GM12801 (cell line): ENCODE data around the gene EIF2S2.

Source experiments
- TF ChIP-seq, protein P1 (sequence below): IDR thresholded peaks from one replicate; pipeline ENCODE4 v1.5.1; 2011; ENCODE audit warnings: control low read depth; ENCODE audit not compliant: insufficient read length; ENCODE audit errors: extremely low read depth

Gene EIF2S2

DNA sequence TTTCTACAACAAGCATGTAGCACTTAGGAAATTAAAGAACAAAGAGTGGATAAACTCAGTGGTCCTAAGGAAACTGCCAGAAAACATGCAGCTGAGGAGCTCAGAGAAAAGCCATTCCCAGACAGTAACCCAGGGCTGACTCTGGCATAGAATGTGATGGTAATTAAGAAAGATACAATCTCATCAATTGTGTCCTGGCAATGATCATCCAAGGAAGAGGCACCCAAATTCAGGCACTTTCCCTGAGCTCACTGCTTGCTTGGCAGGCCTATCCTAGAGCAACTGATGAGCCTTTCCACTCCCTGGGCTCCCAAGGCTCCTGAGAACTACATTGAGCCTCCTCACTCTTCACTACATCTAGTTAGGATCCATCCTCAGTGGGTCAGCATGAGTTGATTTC, 16.2 kb downstream of the EIF2S2 start:
- TF ChIP-seq, protein P1, sequence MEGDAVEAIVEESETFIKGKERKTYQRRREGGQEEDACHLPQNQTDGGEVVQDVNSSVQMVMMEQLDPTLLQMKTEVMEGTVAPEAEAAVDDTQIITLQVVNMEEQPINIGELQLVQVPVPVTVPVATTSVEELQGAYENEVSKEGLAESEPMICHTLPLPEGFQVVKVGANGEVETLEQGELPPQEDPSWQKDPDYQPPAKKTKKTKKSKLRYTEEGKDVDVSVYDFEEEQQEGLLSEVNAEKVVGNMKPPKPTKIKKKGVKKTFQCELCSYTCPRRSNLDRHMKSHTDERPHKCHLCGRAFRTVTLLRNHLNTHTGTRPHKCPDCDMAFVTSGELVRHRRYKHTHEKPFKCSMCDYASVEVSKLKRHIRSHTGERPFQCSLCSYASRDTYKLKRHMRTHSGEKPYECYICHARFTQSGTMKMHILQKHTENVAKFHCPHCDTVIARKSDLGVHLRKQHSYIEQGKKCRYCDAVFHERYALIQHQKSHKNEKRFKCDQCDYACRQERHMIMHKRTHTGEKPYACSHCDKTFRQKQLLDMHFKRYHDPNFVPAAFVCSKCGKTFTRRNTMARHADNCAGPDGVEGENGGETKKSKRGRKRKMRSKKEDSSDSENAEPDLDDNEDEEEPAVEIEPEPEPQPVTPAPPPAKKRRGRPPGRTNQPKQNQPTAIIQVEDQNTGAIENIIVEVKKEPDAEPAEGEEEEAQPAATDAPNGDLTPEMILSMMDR = no peak

DNA sequence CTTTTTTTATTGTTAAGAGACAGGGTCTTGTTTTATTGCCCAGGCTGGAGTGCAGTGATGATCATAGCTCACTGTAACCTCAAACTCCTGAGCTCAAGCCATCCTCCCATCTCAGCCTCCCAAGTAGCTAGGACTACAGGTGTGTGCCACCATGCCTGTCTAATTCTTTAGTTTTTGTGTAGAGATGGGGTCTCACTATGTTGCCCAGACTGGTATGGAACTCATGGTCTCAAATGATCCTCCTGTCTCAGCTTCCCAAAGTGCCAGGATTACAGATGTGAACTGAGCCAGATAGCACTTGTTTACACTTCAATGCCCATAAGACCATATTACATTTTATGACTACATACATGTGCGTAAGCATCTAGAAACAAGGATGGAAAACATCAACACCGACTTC, 18.1 kb downstream of the EIF2S2 start:
- TF ChIP-seq, protein P1 = no peak

DNA sequence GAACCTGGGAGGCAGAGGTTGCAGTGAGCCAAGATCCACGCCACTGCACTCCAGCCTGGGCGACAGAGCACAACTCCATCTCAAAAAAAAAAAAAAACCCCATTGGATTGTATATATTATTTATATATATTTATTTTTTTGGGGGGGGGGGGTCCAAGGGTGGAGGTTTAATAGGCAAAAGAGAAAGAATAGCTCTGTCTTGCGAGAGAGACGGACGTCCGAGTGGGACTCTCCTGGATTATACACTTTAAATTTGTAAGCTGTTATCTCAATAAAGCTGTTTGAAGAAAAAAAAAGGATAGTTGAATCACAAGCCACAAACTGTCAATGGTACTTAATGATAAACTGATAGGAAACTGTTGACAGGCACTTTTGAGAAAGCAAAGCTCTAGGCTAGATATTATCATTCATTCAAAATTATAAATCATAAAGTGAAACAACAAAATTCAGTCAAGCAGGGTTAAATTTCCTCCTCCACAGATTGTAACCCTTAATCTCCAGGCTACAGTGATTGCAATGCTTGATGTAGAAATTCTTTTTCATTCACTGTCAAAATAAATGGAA, 20.3 kb downstream of the EIF2S2 start:
- TF ChIP-seq, protein P1 = no peak

DNA sequence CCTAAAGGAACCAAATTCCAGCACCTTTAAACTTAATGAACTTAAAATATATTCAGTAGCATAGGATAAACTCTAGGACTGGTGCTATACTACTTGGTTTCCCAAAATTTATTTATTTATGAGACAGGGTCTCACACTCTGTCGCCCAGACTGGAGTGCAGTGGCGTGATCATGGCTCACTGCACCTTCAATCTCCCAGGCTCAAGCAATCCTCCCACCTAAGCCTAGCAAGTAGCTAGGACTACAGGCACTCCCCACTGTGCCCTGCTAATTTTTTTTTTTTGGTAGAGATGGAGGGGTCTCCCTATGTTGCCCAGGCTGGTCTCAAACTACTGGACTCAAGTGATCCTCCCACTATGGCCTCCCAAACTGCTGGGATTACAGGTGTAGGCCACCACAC, 21.4 kb downstream of the EIF2S2 start:
- TF ChIP-seq, protein P1 = no peak

DNA sequence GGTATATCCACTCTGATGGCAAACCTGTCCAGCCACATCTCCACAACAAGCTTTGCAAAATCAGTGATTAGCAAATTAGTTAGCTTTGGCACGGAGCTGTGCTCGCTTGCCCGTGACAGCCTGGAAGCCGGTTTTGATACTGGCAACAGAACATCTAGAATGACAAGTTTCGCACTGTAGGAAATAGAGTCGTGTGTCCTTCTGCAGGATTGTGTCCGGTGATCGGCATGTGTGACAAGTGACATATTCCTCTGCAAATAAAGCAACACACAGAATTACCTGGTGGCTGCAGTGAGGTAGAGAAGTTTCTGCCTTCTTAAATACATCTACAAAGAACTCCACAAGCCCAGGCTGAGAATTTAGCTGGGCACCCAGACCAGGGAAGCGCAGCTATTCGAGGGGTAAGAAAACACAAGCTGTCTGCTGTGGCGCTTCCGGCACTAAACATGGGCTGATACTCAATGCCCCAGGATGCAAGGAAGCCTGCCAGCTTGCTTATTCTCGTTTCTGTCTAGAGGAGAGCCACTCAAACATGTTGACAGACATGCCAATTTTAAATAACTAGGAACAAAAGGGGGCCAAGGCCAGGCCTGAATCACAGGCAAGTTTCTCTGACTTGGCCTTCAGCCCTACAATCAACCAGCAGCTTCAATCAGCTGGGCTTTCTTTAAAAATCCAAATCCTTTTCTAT, 22.2 kb downstream of the EIF2S2 start:
- TF ChIP-seq, protein P1 = no peak

DNA sequence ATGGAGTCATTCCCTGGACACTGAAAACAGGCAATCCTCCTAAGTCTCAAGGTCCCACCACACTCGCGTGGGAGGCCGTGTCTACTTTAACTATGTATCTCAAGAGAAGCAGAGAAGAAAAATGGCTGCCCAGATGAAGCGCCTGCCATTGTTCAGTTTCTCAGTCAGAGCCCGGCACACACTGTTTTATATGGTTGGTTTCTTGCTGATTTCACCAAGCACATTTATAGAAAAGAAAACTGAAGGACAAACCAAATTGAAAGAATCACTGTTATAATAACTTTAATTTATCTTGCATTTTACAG, 22.9 kb downstream of the EIF2S2 start:
- TF ChIP-seq, protein P1 = no peak

DNA sequence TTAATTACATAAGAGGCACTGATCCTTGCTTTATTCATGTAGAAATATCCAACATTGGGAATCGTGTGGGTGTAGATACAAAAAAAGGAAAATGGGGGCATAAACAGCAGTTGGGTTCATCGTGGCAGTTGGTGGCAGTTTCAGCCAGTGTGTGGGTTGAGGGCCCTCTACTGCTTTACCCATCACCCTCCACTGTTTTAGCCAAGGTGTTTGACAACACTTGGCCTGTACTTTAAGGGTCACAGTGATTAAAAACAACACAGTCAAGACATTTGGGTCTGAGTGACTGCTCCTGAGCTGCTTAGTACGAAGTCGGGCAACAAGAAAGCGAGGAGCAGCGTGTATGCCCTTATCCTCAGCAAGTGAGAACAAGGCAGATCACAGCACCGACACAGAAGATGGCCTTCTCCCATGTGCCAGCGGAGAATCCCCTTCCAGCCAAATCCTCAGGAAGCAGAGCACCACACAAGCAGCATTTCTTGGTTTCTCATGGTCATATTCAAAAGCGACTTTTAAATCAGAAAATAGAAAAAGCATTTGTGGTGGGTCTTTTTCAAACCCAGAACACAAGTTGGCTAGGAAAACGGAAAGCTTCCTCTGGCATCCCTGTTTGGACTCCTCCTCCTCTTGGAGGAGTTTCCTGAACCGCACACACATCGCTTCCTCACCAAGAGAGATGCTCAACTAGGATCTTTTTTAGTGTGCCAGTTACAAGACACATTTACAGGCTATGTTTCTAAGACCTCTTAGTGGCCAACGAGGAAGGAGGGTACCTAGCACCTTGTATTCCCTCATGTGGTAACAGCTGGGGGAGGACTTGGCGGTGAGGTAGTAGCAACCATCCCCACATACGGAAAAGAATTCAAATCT, 23.5 kb downstream of the EIF2S2 start:
- TF ChIP-seq, protein P1 = no peak
